Left ventricle myocardium inferior (tissue), 1 donor: Measurements from ENCODE around the gene PLD5. TPM values are rescaled to one million over a fixed set of nuclear protein-coding genes. Genes with fewer than 3 reads are reported as not detected.

Experiments used
- DNase-seq: peaks from one replicate; pipeline ENCODE4 v3.0.0-alpha.2; 2020
- H3K27ac ChIP-seq: fragments of 200-600 bp; replicated peaks from 2 replicates; pipeline ENCODE4 v1.8.0; 2021
- H3K27me3 ChIP-seq: fragments of 200-600 bp; 2 replicates; pipeline ENCODE4 v1.8.0; 2021; ENCODE audit warnings: low read depth
- H3K36me3 ChIP-seq: fragments of 200-600 bp; 2 replicates; pipeline ENCODE4 v1.8.0; 2021
- H3K4me1 ChIP-seq: fragments of 200-600 bp; 2 replicates; pipeline ENCODE4 v1.8.0; 2021
- H3K4me3 ChIP-seq: fragments of 200-600 bp; 2 replicates; pipeline ENCODE4 v1.8.0; 2021; ENCODE audit warnings: mild to moderate bottlenecking, moderate library complexity
- H3K9me3 ChIP-seq: fragments of 200-600 bp; replicated peaks from 2 replicates; pipeline ENCODE4 v1.8.0; 2021
- intact Hi-C: fragments of 100-400 bp; cut with micrococcal nuclease; formaldehyde crosslinking; loops from one replicate; pipeline ENCODE4 v1.11.0; 2022
- total RNA-seq: library from RNA; stranded (reverse); fragmentation: NEBNext Ultra II Directional; extraction: Animal tissue kit (Norgen Biotek cat#: 25700); gene quantifications from one replicate; pipeline ENCODE4 v1.2.1, GENCODE V29; 2021
- TF ChIP-seq, protein P1 (sequence below): fragments of 200-600 bp; IDR thresholded peaks from 2 replicates; pipeline ENCODE4 v1.8.0; 2021; ENCODE audit warnings: antibody characterized with exemption, mild to moderate bottlenecking, borderline replicate concordance
- donor health status: DM: no; HTN: yes; CAD: no; lungs with severe emphysema.

Gene PLD5
- total RNA-seq, 1 donor from 2014 or later = 0.11 TPM

DNA sequence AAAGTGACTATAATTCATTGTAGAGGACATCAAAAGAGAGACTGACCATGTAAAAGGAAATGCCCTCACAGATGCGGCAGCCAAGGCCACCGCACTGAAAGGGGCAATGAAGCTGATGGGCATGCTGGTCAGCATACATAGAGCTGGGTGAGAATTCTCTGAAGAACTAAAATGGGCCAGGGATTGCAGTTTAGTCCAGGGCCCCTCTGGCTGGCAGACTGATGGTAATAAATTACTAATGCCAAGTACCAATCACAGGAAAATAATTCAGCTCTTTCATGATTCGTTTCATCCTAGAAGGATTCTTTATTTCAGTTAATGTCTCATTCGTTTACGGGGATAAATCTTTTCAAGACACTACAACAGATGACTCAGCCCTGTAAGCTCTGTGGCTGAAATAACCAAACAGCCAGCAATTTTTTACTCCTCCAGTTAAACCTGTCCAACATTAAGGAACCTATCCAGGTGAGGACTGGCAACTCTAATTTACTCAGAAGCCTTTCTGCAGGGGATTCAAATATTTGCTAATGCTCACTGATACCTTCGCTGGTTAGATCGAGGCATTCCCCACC lies 468.7 kb downstream of the PLD5 start:
- no peak for DNase-seq
- Histone ChIP-seq H3K9me3 (peaks cover 7% of the 10 kb centered on the region), H3K4me1 (no peaks in the 10 kb centered on the region), H3K36me3 (no peaks in the 10 kb centered on the region), H3K27ac (no peak overlapping the region), H3K4me3 (no peak overlapping the region), H3K27me3 (no peaks in the 10 kb centered on the region)
- intact Hi-C loops = no loop called here
- TF ChIP-seq, protein P1, sequence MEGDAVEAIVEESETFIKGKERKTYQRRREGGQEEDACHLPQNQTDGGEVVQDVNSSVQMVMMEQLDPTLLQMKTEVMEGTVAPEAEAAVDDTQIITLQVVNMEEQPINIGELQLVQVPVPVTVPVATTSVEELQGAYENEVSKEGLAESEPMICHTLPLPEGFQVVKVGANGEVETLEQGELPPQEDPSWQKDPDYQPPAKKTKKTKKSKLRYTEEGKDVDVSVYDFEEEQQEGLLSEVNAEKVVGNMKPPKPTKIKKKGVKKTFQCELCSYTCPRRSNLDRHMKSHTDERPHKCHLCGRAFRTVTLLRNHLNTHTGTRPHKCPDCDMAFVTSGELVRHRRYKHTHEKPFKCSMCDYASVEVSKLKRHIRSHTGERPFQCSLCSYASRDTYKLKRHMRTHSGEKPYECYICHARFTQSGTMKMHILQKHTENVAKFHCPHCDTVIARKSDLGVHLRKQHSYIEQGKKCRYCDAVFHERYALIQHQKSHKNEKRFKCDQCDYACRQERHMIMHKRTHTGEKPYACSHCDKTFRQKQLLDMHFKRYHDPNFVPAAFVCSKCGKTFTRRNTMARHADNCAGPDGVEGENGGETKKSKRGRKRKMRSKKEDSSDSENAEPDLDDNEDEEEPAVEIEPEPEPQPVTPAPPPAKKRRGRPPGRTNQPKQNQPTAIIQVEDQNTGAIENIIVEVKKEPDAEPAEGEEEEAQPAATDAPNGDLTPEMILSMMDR = no peak

GRCh38 chr1:242043165-242043564 lies 481.3 kb downstream of the PLD5 start:
- Histone ChIP-seq H3K4me1 (no peaks in the 10 kb centered on the region), H3K27ac (no peak overlapping the region), H3K27me3 (no peaks in the 10 kb centered on the region), H3K9me3 (peaks cover 7% of the 10 kb centered on the region), H3K4me3 (no peak overlapping the region), H3K36me3 (no peaks in the 10 kb centered on the region)
- no peak for DNase-seq
- intact Hi-C loops = no loop called here
- TF ChIP-seq, protein P1 = no peak

GRCh38 chr1:242034392-242034791 lies 490.1 kb downstream of the PLD5 start:
- Histone ChIP-seq H3K36me3 (no peaks in the 10 kb centered on the region), H3K9me3 (no peaks in the 10 kb centered on the region), H3K4me1 (no peaks in the 10 kb centered on the region), H3K4me3 (no peak overlapping the region), H3K27me3 (peaks cover 7% of the 10 kb centered on the region), H3K27ac (no peak overlapping the region)
- DNase-seq = no peak
- TF ChIP-seq, protein P1 = no peak
- intact Hi-C loops = no loop called here

DNA sequence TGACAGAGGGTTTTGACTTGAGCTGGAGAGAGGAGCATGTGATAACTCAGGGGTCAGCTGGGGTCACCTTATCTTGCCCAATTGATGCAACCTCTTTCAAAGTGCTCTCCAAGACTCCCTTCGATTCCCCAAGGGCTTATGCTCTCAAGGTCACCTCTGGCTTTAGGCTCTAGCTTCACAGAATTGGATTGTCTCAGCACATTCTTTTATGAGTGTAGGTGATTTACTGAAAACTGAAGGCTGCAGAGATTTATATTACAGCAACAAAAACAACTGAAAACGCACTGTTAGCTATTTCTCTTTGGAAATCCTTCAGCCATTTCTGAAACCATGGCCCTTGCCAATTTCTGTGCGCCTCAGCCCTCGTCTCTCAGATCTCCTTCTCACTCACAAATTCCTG lies 491.1 kb downstream of the PLD5 start:
- no peak for DNase-seq
- H3K9me3 ChIP-seq = no peaks in the 10 kb centered on the region
- no peaks in the 10 kb centered on the region for H3K36me3 ChIP-seq

More for the DNA sequence above, 491.1 kb downstream of the PLD5 start:
- Histone ChIP-seq H3K4me1 (no peaks in the 10 kb centered on the region), H3K27ac (no peak overlapping the region), H3K4me3 (no peak overlapping the region), H3K27me3 (peaks cover 7% of the 10 kb centered on the region)
- intact Hi-C loops = no loop called here
- TF ChIP-seq, protein P1 = no peak
